DOHH2 (cell line): Measurements from ENCODE around the gene ZDHHC16.

Source experiments
- H3F3A ChIP-seq: fragments of 200-600 bp; sonication (generic), shearing (Covaris generic); 2 replicates; pipeline ENCODE4 v1.6.0; 2016; ENCODE audit warnings: antibody characterized with exemption, mild to moderate bottlenecking; ENCODE audit not compliant: control insufficient read depth, insufficient read depth
- H3K27ac ChIP-seq: fragments of 200-600 bp; sonication (generic); 2 replicates; pipeline ENCODE4 v1.5.1; 2014; ENCODE audit warnings: low read depth, mild to moderate bottlenecking, low read length, moderate library complexity
- H3K27me3 ChIP-seq: fragments of 200-600 bp; sonication (generic); 2 replicates; pipeline ENCODE4 v1.6.1; 2014; ENCODE audit warnings: mild to moderate bottlenecking, low read length, mixed read lengths; ENCODE audit not compliant: control insufficient read depth
- H3K36me3 ChIP-seq: fragments of 200-600 bp; sonication (generic); 2 replicates; pipeline ENCODE4 v1.6.1; 2014; ENCODE audit warnings: mild to moderate bottlenecking, low read length, moderate library complexity, mixed read lengths; ENCODE audit not compliant: control insufficient read depth
- H3K4me1 ChIP-seq: fragments of 200-600 bp; sonication (generic); 2 replicates; pipeline ENCODE4 v1.6.1; 2014; ENCODE audit warnings: mild to moderate bottlenecking, low read length, mixed read lengths; ENCODE audit not compliant: control insufficient read depth
- H3K4me2 ChIP-seq: fragments of 200-600 bp; sonication (generic); 2 replicates; pipeline ENCODE4 v1.6.0; 2014; ENCODE audit warnings: mild to moderate bottlenecking, low read length, moderate library complexity
- H3K4me3 ChIP-seq: fragments of 200-600 bp; sonication (generic); 2 replicates; pipeline ENCODE4 v1.5.1; 2014; ENCODE audit warnings: mild to moderate bottlenecking, low read length, mixed read lengths
- H3K79me2 ChIP-seq: fragments of 200-600 bp; sonication (generic); 2 replicates; pipeline ENCODE4 v1.6.1; 2014; ENCODE audit warnings: mild to moderate bottlenecking, low read length, mixed read lengths; ENCODE audit not compliant: control insufficient read depth
- H3K9me2 ChIP-seq: fragments of 200-600 bp; sonication (generic); replicated peaks from 2 replicates; pipeline ENCODE4 v1.6.1; 2014; ENCODE audit warnings: mild to moderate bottlenecking, low read length, mixed read lengths; ENCODE audit not compliant: control insufficient read depth
- H3K9me3 ChIP-seq: fragments of 200-600 bp; sonication (generic); 2 replicates; pipeline ENCODE4 v1.6.1; 2014; ENCODE audit warnings: antibody characterized with exemption, low read length, mixed read lengths; ENCODE audit not compliant: control insufficient read depth, insufficient read depth
- H4K20me1 ChIP-seq: fragments of 200-600 bp; sonication (generic); 2 replicates; pipeline ENCODE4 v1.6.0; 2014; ENCODE audit warnings: low read depth, mild to moderate bottlenecking, antibody characterized with exemption, low read length, moderate library complexity; ENCODE audit not compliant: control insufficient read depth, insufficient read depth
- EZH2phosphoT487 ChIP-seq: fragments of 200-600 bp; sonication (generic); IDR thresholded peaks from 2 replicates; pipeline ENCODE4 v1.6.1; 2017; ENCODE audit warnings: borderline replicate concordance, mild to moderate bottlenecking, antibody characterized with exemption, low read length, moderate library complexity, mixed read lengths
- TF ChIP-seq, protein P1 (sequence below): fragments of 200-600 bp; sonication (generic); IDR thresholded peaks from one replicate; pipeline ENCODE4 v1.5.1; 2014; ENCODE audit warnings: antibody characterized with exemption, mild to moderate bottlenecking, low read depth, low read length; ENCODE audit not compliant: poor library complexity, severe bottlenecking

The ZDHHC16 gene

DNA sequence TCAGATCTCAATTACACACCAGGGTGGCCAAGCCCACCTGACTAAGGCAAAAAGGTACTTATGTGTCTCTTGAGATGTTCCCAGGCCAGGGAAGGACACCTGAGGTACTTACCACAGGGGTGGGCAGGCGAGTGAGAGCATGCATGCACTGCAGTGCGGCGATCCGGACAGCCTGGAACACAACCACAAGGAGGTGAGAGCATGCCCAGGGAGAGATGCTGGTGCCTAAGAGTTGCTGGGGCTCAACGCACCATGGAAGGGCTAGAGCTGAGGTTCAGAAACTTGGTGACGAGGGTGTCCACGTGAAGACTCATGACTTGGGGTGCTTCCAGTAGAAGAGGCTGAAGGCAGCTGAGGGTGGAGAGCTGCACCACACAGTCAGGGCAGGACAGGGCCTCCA is 13.1 kb downstream of the ZDHHC16 start:
- TF ChIP-seq, protein P1, sequence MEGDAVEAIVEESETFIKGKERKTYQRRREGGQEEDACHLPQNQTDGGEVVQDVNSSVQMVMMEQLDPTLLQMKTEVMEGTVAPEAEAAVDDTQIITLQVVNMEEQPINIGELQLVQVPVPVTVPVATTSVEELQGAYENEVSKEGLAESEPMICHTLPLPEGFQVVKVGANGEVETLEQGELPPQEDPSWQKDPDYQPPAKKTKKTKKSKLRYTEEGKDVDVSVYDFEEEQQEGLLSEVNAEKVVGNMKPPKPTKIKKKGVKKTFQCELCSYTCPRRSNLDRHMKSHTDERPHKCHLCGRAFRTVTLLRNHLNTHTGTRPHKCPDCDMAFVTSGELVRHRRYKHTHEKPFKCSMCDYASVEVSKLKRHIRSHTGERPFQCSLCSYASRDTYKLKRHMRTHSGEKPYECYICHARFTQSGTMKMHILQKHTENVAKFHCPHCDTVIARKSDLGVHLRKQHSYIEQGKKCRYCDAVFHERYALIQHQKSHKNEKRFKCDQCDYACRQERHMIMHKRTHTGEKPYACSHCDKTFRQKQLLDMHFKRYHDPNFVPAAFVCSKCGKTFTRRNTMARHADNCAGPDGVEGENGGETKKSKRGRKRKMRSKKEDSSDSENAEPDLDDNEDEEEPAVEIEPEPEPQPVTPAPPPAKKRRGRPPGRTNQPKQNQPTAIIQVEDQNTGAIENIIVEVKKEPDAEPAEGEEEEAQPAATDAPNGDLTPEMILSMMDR, result no peak
- TF ChIP-seq EZH2phosphoT487, result no peak
- Histone ChIP-seq H4K20me1 (no peaks in the 10 kb centered on the region), H3K79me2 (no peaks in the 10 kb centered on the region), H3F3A (0 out of 2 replicates have a peak, but pooled peaks cover 3% of the 10 kb centered on the region), H3K9me3 (no peaks in the 10 kb centered on the region), H3K27ac (no peak overlapping the region), H3K4me1 (no peaks in the 10 kb centered on the region), H3K9me2 (no peaks in the 10 kb centered on the region), H3K4me3 (no peak overlapping the region), H3K36me3 (peaks cover 95% of the 10 kb centered on the region), H3K27me3 (no peaks in the 10 kb centered on the region), H3K4me2 (no peak overlapping the region)

DNA sequence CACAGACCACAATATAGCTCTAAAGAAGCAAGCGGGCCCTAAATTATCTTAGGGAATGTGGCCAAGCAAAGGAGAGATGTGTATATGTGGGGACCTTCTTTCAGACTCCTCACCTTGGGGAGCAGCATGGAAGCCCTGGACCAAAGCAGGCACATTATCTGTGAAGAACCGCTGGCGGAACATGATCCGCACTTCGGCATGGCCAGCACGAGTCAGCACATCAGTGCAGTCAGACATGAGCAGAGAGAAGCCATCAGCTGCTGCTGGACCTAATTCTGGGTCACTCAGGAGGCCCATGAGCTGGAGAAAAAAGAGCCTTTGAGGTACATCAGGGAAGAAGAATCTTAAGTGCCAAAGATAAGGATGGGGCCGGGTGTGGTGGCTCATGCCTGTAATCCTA is 14.0 kb downstream of the ZDHHC16 start:
- Histone ChIP-seq H3K27ac (no peak overlapping the region), H3K27me3 (no peaks in the 10 kb centered on the region), H3F3A (0 out of 2 replicates have a peak, but pooled peaks cover 3% of the 10 kb centered on the region), H3K36me3 (peaks cover 91% of the 10 kb centered on the region), H3K9me3 (no peaks in the 10 kb centered on the region), H3K4me1 (no peaks in the 10 kb centered on the region), H3K4me3 (no peak overlapping the region), H4K20me1 (no peaks in the 10 kb centered on the region), H3K79me2 (no peaks in the 10 kb centered on the region), H3K9me2 (no peaks in the 10 kb centered on the region), H3K4me2 (no peak overlapping the region)
- TF ChIP-seq EZH2phosphoT487, result no peak
- TF ChIP-seq, protein P1, result no peak

DNA sequence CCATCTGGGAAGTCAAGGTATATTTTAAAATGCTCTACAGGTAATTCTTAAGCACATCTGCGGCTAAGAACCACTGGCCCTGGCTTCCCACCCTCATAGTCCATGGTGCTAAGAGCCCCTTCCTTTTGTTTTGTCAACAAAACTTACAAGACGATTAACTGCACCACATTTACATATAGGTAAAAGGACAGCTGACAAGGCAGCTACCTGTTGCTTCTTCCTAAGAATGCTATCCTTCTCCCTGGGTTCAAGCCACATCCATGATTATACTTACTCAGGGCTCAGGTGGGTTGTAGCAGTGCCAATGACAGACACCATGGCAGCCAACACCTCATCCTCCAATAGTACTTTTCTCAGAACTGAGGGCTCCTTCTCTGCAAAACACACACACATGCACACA is 16.3 kb downstream of the ZDHHC16 start:
- Histone ChIP-seq H3K79me2 (no peaks in the 10 kb centered on the region), H4K20me1 (no peaks in the 10 kb centered on the region), H3F3A (0 out of 2 replicates have a peak, but pooled peaks cover 3% of the 10 kb centered on the region), H3K9me2 (no peaks in the 10 kb centered on the region), H3K4me1 (no peaks in the 10 kb centered on the region), H3K27me3 (no peaks in the 10 kb centered on the region), H3K4me3 (no peak overlapping the region), H3K9me3 (no peaks in the 10 kb centered on the region), H3K36me3 (peaks cover 90% of the 10 kb centered on the region), H3K27ac (no peak overlapping the region), H3K4me2 (no peak overlapping the region)
- TF ChIP-seq, protein P1, result no peak
